Neuronal stem cell (in vitro differentiated cells): Measurements from ENCODE around the gene CYP2W1.

Experiments used
- DNase-seq: peaks from one replicate; pipeline ENCODE4 v3.0.0-alpha.2; 2013; ENCODE audit warnings: low spot score
- H2AFZ ChIP-seq: one replicate; pipeline ENCODE4 v1.6.1; 2013; ENCODE audit warnings: mild to moderate bottlenecking, low read length, inconsistent platforms
- H2AK5ac ChIP-seq: 2 replicates; pipeline ENCODE4 v1.6.1; 2013; ENCODE audit warnings: low read depth, mild to moderate bottlenecking, inconsistent platforms, low read length, moderate library complexity, mixed read lengths
- H2BK120ac ChIP-seq: 2 replicates; pipeline ENCODE4 v1.6.1; 2013; ENCODE audit warnings: low read depth, mild to moderate bottlenecking, inconsistent platforms, low read length, moderate library complexity, mixed read lengths
- H2BK12ac ChIP-seq: one replicate; pipeline ENCODE4 v1.6.1; 2013; ENCODE audit warnings: low read length, inconsistent platforms
- H2BK15ac ChIP-seq: 2 replicates; pipeline ENCODE4 v1.6.1; 2013; ENCODE audit warnings: mild to moderate bottlenecking, low read length, inconsistent platforms, mixed read lengths
- H2BK5ac ChIP-seq: one replicate; pipeline ENCODE4 v1.6.1; 2013; ENCODE audit warnings: inconsistent platforms, mild to moderate bottlenecking, low read length, moderate library complexity
- H3K14ac ChIP-seq: one replicate; pipeline ENCODE4 v1.6.1; 2013; ENCODE audit warnings: low read length, inconsistent platforms
- H3K18ac ChIP-seq: 2 replicates; pipeline ENCODE4 v1.6.1; 2013; ENCODE audit warnings: low read length, inconsistent platforms
- H3K23ac ChIP-seq: 2 replicates; pipeline ENCODE4 v1.6.1; 2013; ENCODE audit warnings: low read depth, mild to moderate bottlenecking, mixed read lengths, low read length, inconsistent platforms; ENCODE audit not compliant: poor library complexity
- H3K27ac ChIP-seq: replicated peaks from 3 replicates; pipeline ENCODE4 v1.5.1; 2013; ENCODE audit warnings: low read length, inconsistent platforms
- H3K27me3 ChIP-seq, 3 experiments: 2 replicates each; pipeline ENCODE4 v1.6.1; 2013; ENCODE audit warnings: low read length in 3 of 3, mild to moderate bottlenecking in 2 of 3, inconsistent platforms in 1 of 3, low read depth in 1 of 3, mixed read lengths in 1 of 3, moderate library complexity in 1 of 3; ENCODE audit not compliant: control insufficient read depth in 3 of 3, insufficient read depth in 3 of 3
- H3K36me3 ChIP-seq, 2 donors: replicated peaks in 1 of 2; 2 replicates each; pipeline ENCODE4 v1.6.1; 2013; ENCODE audit warnings: low read length in 2 of 2; ENCODE audit not compliant: control insufficient read depth in 2 of 2, insufficient read depth in 2 of 2
- H3K4ac ChIP-seq: 2 replicates; pipeline ENCODE4 v1.6.1; 2013; ENCODE audit warnings: inconsistent platforms, mild to moderate bottlenecking, low read length, moderate library complexity
- H3K4me1 ChIP-seq, 2 donors: 1 replicate in 1 of 2; 2 replicates in 1 of 2; pipeline ENCODE4 v1.6.1; 2013; ENCODE audit warnings: low read length in 2 of 2, low read depth in 1 of 2; ENCODE audit not compliant: control insufficient read depth in 2 of 2, insufficient read depth in 1 of 2
- H3K4me2 ChIP-seq: one replicate; pipeline ENCODE4 v1.6.1; 2013; ENCODE audit warnings: mild to moderate bottlenecking, low read length, inconsistent platforms; ENCODE audit not compliant: insufficient read depth, poor library complexity, severe bottlenecking
- H3K4me3 ChIP-seq, 2 donors: 2 replicates each; pipeline ENCODE4 v1.5.1; 2013; ENCODE audit warnings: low read length in 2 of 2, mild to moderate bottlenecking in 2 of 2, inconsistent platforms in 1 of 2, moderate library complexity in 1 of 2
- H3K79me1 ChIP-seq: one replicate; pipeline ENCODE4 v1.6.1; 2013; ENCODE audit warnings: low read depth, mild to moderate bottlenecking, inconsistent platforms, low read length, moderate library complexity
- H3K9ac ChIP-seq: one replicate; pipeline ENCODE4 v1.6.1; 2013; ENCODE audit warnings: mild to moderate bottlenecking, low read depth, low read length, inconsistent platforms; ENCODE audit not compliant: poor library complexity
- H3K9me3 ChIP-seq, 2 donors: replicated peaks in 1 of 2; 2 replicates each; pipeline versions ENCODE3 to v1.6.1; 2013; ENCODE audit warnings: low read length in 2 of 2, mild to moderate bottlenecking in 2 of 2, inconsistent platforms in 1 of 2, low read depth in 1 of 2, mixed read lengths in 1 of 2, moderate library complexity in 1 of 2; ENCODE audit not compliant: control insufficient read depth in 2 of 2, insufficient read depth in 1 of 2
- H4K8ac ChIP-seq: one replicate; pipeline ENCODE4 v1.6.1; 2013; ENCODE audit warnings: low read depth, mild to moderate bottlenecking, inconsistent platforms, low read length, moderate library complexity
- H4K91ac ChIP-seq: one replicate; pipeline ENCODE4 v1.6.1; 2013; ENCODE audit warnings: low read length, low read depth, mild to moderate bottlenecking, inconsistent platforms; ENCODE audit not compliant: poor library complexity
- WGBS, 2 donors: extraction: QIAGEN DNeasy Blood & Tissue Kit; methylation state at CpG; one replicate each; pipeline ENCODE4 v1.1.7; 2013; ENCODE audit warnings: missing lambda C conversion rate in 2 of 2, mixed read lengths in 1 of 2; ENCODE audit not compliant: insufficient read length in 2 of 2, insufficient replicate concordance in 1 of 2; ENCODE audit errors: extremely low coverage in 2 of 2; 5-methylcytosine and 5-hydroxymethylcytosine counted together

CYP2W1 gene

DNA sequence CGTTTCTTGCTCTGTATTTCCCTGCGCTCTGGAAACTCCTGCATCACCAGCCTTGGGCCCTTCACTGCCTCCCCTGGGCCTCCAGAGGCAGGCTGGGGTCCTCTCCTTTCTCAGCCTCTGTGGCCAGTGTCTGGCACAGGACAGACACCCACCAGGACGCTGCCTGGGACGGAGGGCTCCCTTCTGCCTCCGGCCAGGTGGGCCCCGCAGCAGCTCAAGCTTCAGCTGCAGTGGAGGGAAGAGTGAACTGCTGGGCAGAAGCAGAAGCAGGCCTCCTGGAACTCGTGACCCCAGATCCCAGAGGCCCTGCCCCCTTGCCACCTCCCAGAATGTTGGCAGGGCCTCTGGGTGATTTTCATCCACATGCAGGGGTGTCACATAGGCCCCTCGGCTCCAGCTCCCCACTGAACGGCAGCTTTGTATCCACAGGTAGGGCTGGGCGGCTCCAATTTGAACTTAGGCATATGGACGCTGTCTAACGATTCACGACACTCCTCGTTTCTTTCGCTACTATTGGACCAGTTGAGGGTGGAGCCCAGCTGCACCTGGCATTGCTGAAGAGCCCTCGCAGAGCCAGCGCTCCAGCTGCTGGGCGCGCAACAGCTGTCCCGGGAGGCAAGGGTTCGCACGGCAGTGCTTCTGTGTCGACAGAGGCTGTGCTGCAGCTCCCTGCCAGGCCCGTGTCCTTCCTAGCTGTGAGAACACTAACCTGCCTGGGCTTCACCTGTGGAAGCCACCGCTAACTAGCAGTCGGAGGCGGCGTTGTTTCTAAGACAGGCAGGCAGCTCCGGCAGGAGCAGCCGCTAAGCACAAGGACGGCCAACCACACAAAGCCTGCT lies 43.0 kb downstream of the CYP2W1 start:
- peaks cover 12% of the 10 kb centered on the region in 2 donors for H3K4me1 ChIP-seq
- no peak overlapping the region for H2BK15ac ChIP-seq
- no peak overlapping the region for H2BK12ac ChIP-seq
- no peak overlapping the region for H3K4ac ChIP-seq
- H3K9me3 ChIP-seq = peaks cover 11 to 16% of the 10 kb centered on the region in 2 donors
- H3K14ac ChIP-seq = no peak overlapping the region
- peak overlapping the region; percentile 27 for H2AK5ac ChIP-seq
- peaks cover 19 to 61% of the 10 kb centered on the region in 2 donors for H3K36me3 ChIP-seq
- peak overlapping the region; percentile 30 for H2BK5ac ChIP-seq
- peak overlapping the region in 1 of 2 donors; percentile 85 for H3K4me3 ChIP-seq
- H2AFZ ChIP-seq = no peak overlapping the region
- no peak overlapping the region for H4K8ac ChIP-seq
- no peak overlapping the region for H3K27ac ChIP-seq
- peak overlapping the region; percentile 70 for H3K9ac ChIP-seq
- no peaks in the 10 kb centered on the region for H3K27me3 ChIP-seq
- H4K91ac ChIP-seq = no peak overlapping the region
- no peak for DNase-seq
- no CpG with 5 or more reads among the region's 31 CpGs for WGBS, 2 donors
- H3K23ac ChIP-seq = peak overlapping the region; percentile 55
- no peak overlapping the region for H2BK120ac ChIP-seq
- H3K79me1 ChIP-seq = peaks cover 32% of the 10 kb centered on the region
- no peak overlapping the region for H3K4me2 ChIP-seq
- H3K18ac ChIP-seq = no peak overlapping the region

- Histone ChIP-seq H3K27ac (no peak overlapping the region), H2AK5ac (no peak overlapping the region), H4K91ac (no peak overlapping the region), H3K36me3 (peaks cover 16 to 54% of the 10 kb centered on the region in 2 donors), H3K23ac (peak overlapping the region; percentile 43), H4K8ac (no peak overlapping the region), H3K9me3 (peaks cover 4 to 8% of the 10 kb centered on the region in 2 donors), H3K14ac (no peak overlapping the region), H3K4me1 (peaks cover 12 to 13% of the 10 kb centered on the region in 2 donors), H2AFZ (no peak overlapping the region), H3K79me1 (peaks cover 29% of the 10 kb centered on the region), H3K4me3 (peak overlapping the region in 1 of 2 donors; percentile 85), H3K9ac (no peak overlapping the region), H2BK5ac (peak overlapping the region; percentile 30), H2BK120ac (no peak overlapping the region), H3K18ac (no peak overlapping the region), H2BK15ac (no peak overlapping the region), H3K27me3 (no peaks in the 10 kb centered on the region), H3K4ac (no peak overlapping the region), H3K4me2 (no peak overlapping the region), H2BK12ac (no peak overlapping the region)
- WGBS, 2 donors = no CpG with 5 or more reads among the region's 20 CpGs
- no peak for DNase-seq
These were observed 43.8 kb downstream of the CYP2W1 start for GRCh38 chr7:1026721-1027161.

DNA sequence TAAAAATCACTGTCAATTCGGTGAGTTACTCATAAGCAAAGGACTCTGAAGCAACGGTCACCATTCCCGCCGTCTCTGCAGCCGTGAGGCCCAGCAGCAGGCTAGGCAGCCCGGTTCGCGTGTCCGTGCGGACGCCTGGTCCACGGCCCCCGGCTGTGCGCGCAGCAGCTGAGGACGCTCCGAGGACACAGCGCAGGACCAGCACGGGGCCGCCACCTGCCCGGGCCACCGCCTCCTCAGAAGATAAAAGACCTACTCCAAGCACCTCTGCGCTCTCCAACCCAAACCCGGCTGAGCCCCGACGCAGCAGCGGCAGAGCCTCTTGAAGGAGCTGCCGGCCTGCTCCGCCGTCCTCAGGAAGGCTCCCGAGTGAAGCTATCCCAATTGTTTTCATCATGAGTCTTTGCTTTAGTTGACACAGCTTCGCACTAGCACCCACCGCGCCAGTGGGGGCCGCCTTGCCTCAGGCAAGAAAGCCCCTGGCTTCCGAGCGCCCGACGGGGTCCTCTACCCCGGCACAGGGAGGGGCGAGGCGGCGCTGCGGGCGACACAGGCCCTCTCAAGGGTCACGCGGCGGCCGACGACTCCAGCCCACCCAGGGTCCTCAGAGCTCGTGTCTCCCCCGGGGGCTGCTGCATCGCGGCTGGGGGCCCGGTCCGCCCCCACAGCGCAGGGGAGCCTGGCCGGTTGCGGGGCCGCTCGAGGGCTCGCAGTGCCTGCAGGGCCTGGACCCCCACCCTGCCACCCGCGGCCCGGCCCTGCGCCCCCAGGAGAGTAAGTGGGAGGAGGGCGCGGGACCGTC lies 44.5 kb downstream of the CYP2W1 start:
- Histone ChIP-seq H2AK5ac (peak overlapping the region; percentile 100), H3K79me1 (peaks cover 29% of the 10 kb centered on the region), H2BK15ac (peak overlapping the region; percentile 97), H3K4me1 (peaks cover 12 to 13% of the 10 kb centered on the region in 2 donors), H3K4ac (peak overlapping the region; percentile 66), H2BK120ac (no peak overlapping the region), H3K27ac (peak overlapping the region; percentile 39), H3K23ac (peak overlapping the region; percentile 60), H2BK5ac (peak overlapping the region; percentile 22), H3K36me3 (peaks cover 13 to 47% of the 10 kb centered on the region in 2 donors), H3K9ac (peak overlapping the region; percentile 94), H3K9me3 (peaks cover 0 to 5% of the 10 kb centered on the region in 2 donors), H3K27me3 (no peaks in the 10 kb centered on the region), H3K18ac (peak overlapping the region; percentile 98), H4K8ac (no peak overlapping the region), H2AFZ (peak overlapping the region; percentile 72), H4K91ac (peak overlapping the region; percentile 22), H2BK12ac (no peak overlapping the region), H3K4me2 (peak overlapping the region; percentile 98), H3K4me3 (peak overlapping the region; percentile 85 to 89), H3K14ac (peak overlapping the region; percentile 97)
- DNase-seq = no peak
- no CpG with 5 or more reads among the region's 69 CpGs for WGBS, 2 donors
